GM12878 (cell line): Measurements from ENCODE around the gene DAAM1. TPM values are rescaled to one million over a fixed set of nuclear protein-coding genes. Genes with fewer than 3 reads are reported as not detected.

Experiments used
- ATAC-seq: fragments of 200-7000 bp; cut with Tn5 transposase; 3 replicates; pipeline ENCODE4 v1.9.1; 2020; ENCODE audit warnings: mild to moderate bottlenecking, moderate library complexity
- BruUV-seq: library from RNA; stranded (reverse); fragments of 400-500 nt; replicated peaks from 2 replicates; lab custom pipeline; 2021; lab: Mats Ljungman, UMichigan
- CTCF ChIA-PET: fragments of 300-600 bp; sonication (Branson Sonifier 250); formaldehyde crosslinking; extraction: SDS; loops from one replicate; lab custom pipeline; 2021; ENCODE audit warnings: inconsistent platforms; lab: Yijun Ruan, JAX
- POLR2A ChIA-PET: fragments of 350-600 bp; formaldehyde crosslinking; extraction: SDS; loops from one replicate; lab custom pipeline; 2021; ENCODE audit warnings: inconsistent platforms; lab: Charles Lee
- RAD21 ChIA-PET: fragments of 300-600 bp; sonication (Branson Sonifier 250); formaldehyde crosslinking; loops from one replicate; lab custom pipeline; 2023; ENCODE audit warnings: antibody characterized with exemption; ENCODE audit not compliant: unreplicated experiment; lab: Charles Lee
- SMC1A ChIA-PET: fragments of 300-600 bp; sonication (Branson Sonifier 250); formaldehyde crosslinking; loops from one replicate; lab custom pipeline; 2023; ENCODE audit not compliant: unreplicated experiment, uncharacterized antibody; lab: Charles Lee
- DNase-seq: peaks from one replicate; pipeline ENCODE4 v3.0.0-alpha.2; 2011; ENCODE audit warnings: low read depth, low spot score
- FAIRE-seq: peaks from 3 replicates; lab custom pipeline; 2011; peaks lifted over from hg19 to GRCh38; lab: Jason Lieb, UNC
- H2AFZ ChIP-seq: 2 replicates; pipeline ENCODE4 v1.6.0; 2011; ENCODE audit warnings: low read depth, low read length, control low read depth; ENCODE audit not compliant: control insufficient read depth
- H3K27ac ChIP-seq: 2 replicates; pipeline ENCODE4 v1.5.1; 2011; ENCODE audit warnings: control low read depth; ENCODE audit not compliant: control insufficient read depth, insufficient read depth
- H3K27me3 ChIP-seq, 2 experiments: replicated peaks in 1 of 2; 2 replicates each; pipeline versions ENCODE4 v1.6.0 to v1.6.1; 2011; ENCODE audit warnings: low read length in 1 of 2; ENCODE audit not compliant: control insufficient read depth in 2 of 2, insufficient read depth in 2 of 2
- H3K36me3 ChIP-seq, 2 experiments: 2 replicates each; pipeline ENCODE4 v1.5.1; 2011; ENCODE audit warnings: low read length in 1 of 2; ENCODE audit not compliant: control insufficient read depth in 2 of 2, insufficient read depth in 2 of 2
- H3K4me1 ChIP-seq: 2 replicates; pipeline ENCODE4 v1.6.1; 2011; ENCODE audit warnings: mild to moderate bottlenecking, low read length, moderate library complexity, mixed read lengths; ENCODE audit not compliant: control insufficient read depth, insufficient read depth
- H3K4me2 ChIP-seq: 2 replicates; pipeline ENCODE4 v1.6.0; 2011; ENCODE audit warnings: control low read depth; ENCODE audit not compliant: control insufficient read depth, insufficient read depth
- H3K4me3 ChIP-seq: fragments of 200-600 bp; sonication (generic); 2 replicates; pipeline ENCODE4 v1.5.1; 2016
- H3K79me2 ChIP-seq: 2 replicates; pipeline ENCODE4 v1.6.0; 2011; ENCODE audit warnings: low read length; ENCODE audit not compliant: control insufficient read depth, insufficient read depth
- H3K9ac ChIP-seq: 2 replicates; pipeline ENCODE4 v1.8.0; 2011; ENCODE audit warnings: low read length, control low read depth, mixed read lengths; ENCODE audit not compliant: control insufficient read depth, insufficient read depth
- H3K9me3 ChIP-seq: replicated peaks from 3 replicates; pipeline ENCODE4 v1.5.1; 2011; ENCODE audit warnings: mild to moderate bottlenecking, low read length; ENCODE audit not compliant: control insufficient read depth, insufficient read depth
- H4K20me1 ChIP-seq: 2 replicates; pipeline ENCODE4 v1.6.0; 2011; ENCODE audit not compliant: control insufficient read depth, insufficient read depth
- BRCA1 ChIP-seq: IDR thresholded peaks from 2 replicates; pipeline ENCODE4 v1.6.1; 2011; ENCODE audit warnings: low read depth, low read length, improper control_type of control experiment
- E2F8 ChIP-seq: fragments of 450-650 bp; IDR thresholded peaks from 2 replicates; pipeline ENCODE4 v1.6.1; 2018; ENCODE audit warnings: mild to moderate bottlenecking, low read depth, moderate library complexity; ENCODE audit not compliant: partially characterized antibody
- E4F1 ChIP-seq: fragments of 450-650 bp; IDR thresholded peaks from 2 replicates; pipeline ENCODE4 v1.6.1; 2018; ENCODE audit warnings: borderline replicate concordance, mild to moderate bottlenecking; ENCODE audit not compliant: partially characterized antibody
- MYB ChIP-seq: fragments of 150-350 bp; IDR thresholded peaks from 2 replicates; pipeline ENCODE4 v1.6.1; 2014; ENCODE audit warnings: mild to moderate bottlenecking, low read depth, low read length, borderline replicate concordance
- NFYB ChIP-seq: IDR thresholded peaks from 2 replicates; pipeline ENCODE4 v1.6.1; 2011; ENCODE audit warnings: low read depth, mild to moderate bottlenecking, low read length, improper control_type of control experiment, moderate library complexity; ENCODE audit not compliant: insufficient read depth
- SP1 ChIP-seq: IDR thresholded peaks from one replicate; pipeline ENCODE4 v1.6.1; 2011; ENCODE audit warnings: low read depth, low read length
- ZNF622 ChIP-seq: fragments of 450-650 bp; IDR thresholded peaks from 2 replicates; pipeline ENCODE4 v1.6.1; 2017; ENCODE audit warnings: mild to moderate bottlenecking, inconsistent platforms
- WGBS: methylation state at CpG from one replicate; pipeline ENCODE4 v1.1.6; 2016; ENCODE audit warnings: low lambda C conversion rate; ENCODE audit not compliant: insufficient replicate concordance, insufficient coverage; ENCODE audit errors: missing lambda C conversion rate; 5-methylcytosine and 5-hydroxymethylcytosine counted together
- in situ Hi-C: fragments of 300-500 bp; cut with MboI; formaldehyde crosslinking; loops from 9 replicates; pipeline ENCODE4 v1.14.3; 2018; ENCODE audit warnings: mixed read lengths
- intact Hi-C: fragments of 100-400 bp; cut with micrococcal nuclease; formaldehyde crosslinking; loops from one replicate; pipeline ENCODE4 v1.14.2; 2022; ENCODE audit not compliant: unreplicated experiment
- polyA plus RNA-seq, 11 experiments: library from polyadenylated mRNA; depleted of rRNA in 4 of 11; unstranded in 6 of 11; stranded (reverse) in 5 of 11; fragments of >200 nt; fragmentation: Nextera tagmentation in 4 of 11; fragmentation: Illumina TruSeq in 1 of 11; extraction: Ambion mirVana in 4 of 11; extraction: Trizol in 1 of 11; gene quantifications; 1 replicate in 1 of 11; 2 replicates in 10 of 11; pipeline versions ENCODE4 v1.2.1 to v1.2.3, GENCODE V29; 2011 to 2016; ENCODE audit warnings: inconsistent platforms in 2 of 11, missing spikeins in 2 of 11, low read depth in 1 of 11
- total RNA-seq, 4 experiments: library from RNA; depleted of rRNA in 3 of 4; stranded (reverse); fragments of >200 nt in 3 of 4; fragmentation: Illumina TruSeq in 1 of 4; extraction: Trizol in 1 of 4; gene quantifications; 2 replicates each; pipeline versions ENCODE4 v1.2.1 to v1.2.3, GENCODE V29; 2013 to 2021
- TF ChIP-seq, protein P1 (sequence below): IDR thresholded peaks from 2 replicates; pipeline ENCODE4 v1.6.1; 2012; ENCODE audit warnings: improper control_type of control experiment, low read depth, low read length; ENCODE audit not compliant: insufficient replicate concordance

The DAAM1 gene
- total and polyA plus RNA-seq, 10 of the 15 experiments (the other 5 are each of a cell fraction or from before 2014, with no cell fraction given) = 13.8 to 32.4 (median 24.2) TPM

DNA sequence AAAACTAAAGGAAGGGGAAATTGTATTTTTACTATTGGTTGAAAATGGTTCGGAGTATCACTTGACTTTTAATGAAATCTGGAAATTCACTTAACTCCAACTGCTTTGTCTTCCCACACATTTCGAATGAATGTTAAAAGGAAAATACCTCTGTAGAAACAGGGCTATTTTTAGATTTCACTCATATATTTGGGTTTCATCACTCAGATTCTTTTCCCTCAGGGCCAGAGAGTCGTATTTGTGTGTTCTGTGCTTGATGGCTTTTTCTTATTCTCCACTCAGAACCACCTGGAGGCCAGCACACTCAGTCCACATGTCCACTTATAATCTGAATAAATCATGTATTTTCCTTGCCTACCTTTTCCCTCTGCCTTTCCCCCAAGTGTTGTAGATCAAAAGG lies 40.0 kb downstream of the DAAM1 start:
- FAIRE-seq (no peak), DNase-seq (no peak), ATAC-seq (no peak)
- H3K36me3 ChIP-seq = peaks cover 0 to 1% of the 10 kb centered on the region in 2 experiments; a peak in 2 of 4 replicates
- no peak overlapping the region for H2AFZ ChIP-seq
- intact Hi-C loops = no loop called here
- SMC1A ChIA-PET = interaction anchor here (1.0 kb wide), 1 partner anchor 27 kb away, joined by 4 read pairs; no protein-coding TSS in a partner anchor
- POLR2A ChIA-PET = no interaction called here
- H3K4me3 ChIP-seq = no peak overlapping the region
- no TSS peak for BruUV-seq
- in situ Hi-C loops = no loop called here
- CTCF ChIA-PET = no interaction called here
- peaks cover 5% of the 10 kb centered on the region for H3K4me1 ChIP-seq
- no peak overlapping the region for H3K4me2 ChIP-seq
- no peaks in the 10 kb centered on the region; the same call in 1 of the 2 replicates for H3K79me2 ChIP-seq
- H3K27me3 ChIP-seq = no peaks in the 10 kb centered on the region
- no peak overlapping the region for H3K9ac ChIP-seq
- H4K20me1 ChIP-seq = peaks cover 3% of the 10 kb centered on the region; the same call in 1 of the 2 replicates
- WGBS = 35% methylated on average over 3 of the region's 3 CpGs
- H3K9me3 ChIP-seq = no peaks in the 10 kb centered on the region; the same call in 2 of the 3 replicates
- RAD21 ChIA-PET = no interaction called here
- no peak overlapping the region for H3K27ac ChIP-seq
- TF ChIP-seq E4F1 = no peak
- no peak for TF ChIP-seq E2F8
- no peak for TF ChIP-seq MYB
- TF ChIP-seq, protein P1, sequence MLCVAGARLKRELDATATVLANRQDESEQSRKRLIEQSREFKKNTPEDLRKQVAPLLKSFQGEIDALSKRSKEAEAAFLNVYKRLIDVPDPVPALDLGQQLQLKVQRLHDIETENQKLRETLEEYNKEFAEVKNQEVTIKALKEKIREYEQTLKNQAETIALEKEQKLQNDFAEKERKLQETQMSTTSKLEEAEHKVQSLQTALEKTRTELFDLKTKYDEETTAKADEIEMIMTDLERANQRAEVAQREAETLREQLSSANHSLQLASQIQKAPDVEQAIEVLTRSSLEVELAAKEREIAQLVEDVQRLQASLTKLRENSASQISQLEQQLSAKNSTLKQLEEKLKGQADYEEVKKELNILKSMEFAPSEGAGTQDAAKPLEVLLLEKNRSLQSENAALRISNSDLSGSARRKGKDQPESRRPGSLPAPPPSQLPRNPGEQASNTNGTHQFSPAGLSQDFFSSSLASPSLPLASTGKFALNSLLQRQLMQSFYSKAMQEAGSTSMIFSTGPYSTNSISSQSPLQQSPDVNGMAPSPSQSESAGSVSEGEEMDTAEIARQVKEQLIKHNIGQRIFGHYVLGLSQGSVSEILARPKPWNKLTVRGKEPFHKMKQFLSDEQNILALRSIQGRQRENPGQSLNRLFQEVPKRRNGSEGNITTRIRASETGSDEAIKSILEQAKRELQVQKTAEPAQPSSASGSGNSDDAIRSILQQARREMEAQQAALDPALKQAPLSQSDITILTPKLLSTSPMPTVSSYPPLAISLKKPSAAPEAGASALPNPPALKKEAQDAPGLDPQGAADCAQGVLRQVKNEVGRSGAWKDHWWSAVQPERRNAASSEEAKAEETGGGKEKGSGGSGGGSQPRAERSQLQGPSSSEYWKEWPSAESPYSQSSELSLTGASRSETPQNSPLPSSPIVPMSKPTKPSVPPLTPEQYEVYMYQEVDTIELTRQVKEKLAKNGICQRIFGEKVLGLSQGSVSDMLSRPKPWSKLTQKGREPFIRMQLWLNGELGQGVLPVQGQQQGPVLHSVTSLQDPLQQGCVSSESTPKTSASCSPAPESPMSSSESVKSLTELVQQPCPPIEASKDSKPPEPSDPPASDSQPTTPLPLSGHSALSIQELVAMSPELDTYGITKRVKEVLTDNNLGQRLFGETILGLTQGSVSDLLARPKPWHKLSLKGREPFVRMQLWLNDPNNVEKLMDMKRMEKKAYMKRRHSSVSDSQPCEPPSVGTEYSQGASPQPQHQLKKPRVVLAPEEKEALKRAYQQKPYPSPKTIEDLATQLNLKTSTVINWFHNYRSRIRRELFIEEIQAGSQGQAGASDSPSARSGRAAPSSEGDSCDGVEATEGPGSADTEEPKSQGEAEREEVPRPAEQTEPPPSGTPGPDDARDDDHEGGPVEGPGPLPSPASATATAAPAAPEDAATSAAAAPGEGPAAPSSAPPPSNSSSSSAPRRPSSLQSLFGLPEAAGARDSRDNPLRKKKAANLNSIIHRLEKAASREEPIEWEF = no peak
- no peak for TF ChIP-seq NFYB
- TF ChIP-seq ZNF622 = no peak
- no peak for TF ChIP-seq SP1
- TF ChIP-seq BRCA1 = no peak
